Brain microvascular endothelial cell (primary cell): ENCODE measurements around the gene SPA17.

Source experiments
- DNase-seq: peaks from one replicate; pipeline ENCODE4 v3.0.0-alpha.2; 2020
- H3K27ac ChIP-seq: fragments of 250-450 bp; sonication (Bioruptor Pico); 2 replicates; pipeline ENCODE4 v1.5.1; 2020; ENCODE audit warnings: mild to moderate bottlenecking, moderate library complexity
- H3K27me3 ChIP-seq: fragments of 250-450 bp; sonication (Bioruptor Pico); replicated peaks from 2 replicates; pipeline ENCODE4 v1.5.1; 2020; ENCODE audit warnings: mild to moderate bottlenecking
- H3K36me3 ChIP-seq: fragments of 250-450 bp; sonication (Bioruptor Pico); replicated peaks from 2 replicates; pipeline ENCODE4 v1.5.1; 2020; ENCODE audit warnings: mild to moderate bottlenecking
- H3K4me3 ChIP-seq: 2 replicates; pipeline ENCODE4 v1.5.1; 2011; ENCODE audit warnings: low read depth, mild to moderate bottlenecking, control low read depth, low read length, moderate library complexity
- CTCF ChIP-seq: IDR thresholded peaks from 2 replicates; pipeline ENCODE4 v1.5.1; 2011; ENCODE audit warnings: low read depth, mild to moderate bottlenecking, moderate library complexity, low read length, control low read depth, inconsistent platforms; ENCODE audit errors: missing control alignments
- in situ Hi-C: cut with HindIII; loops from 2 replicates; pipeline ENCODE4 v1.10.0; 2017; ENCODE audit warnings: low sequenced_read_pairs, low pct_ligation_motif_present

The SPA17 gene

GRCh38 chr11:124700028-124700427 is 26.3 kb downstream of the SPA17 start:
- TF ChIP-seq CTCF: no peak
- DNase-seq: no peak
- Histone ChIP-seq H3K4me3 (no peak overlapping the region), H3K36me3 (no peaks in the 10 kb centered on the region), H3K27ac (no peak overlapping the region), H3K27me3 (no peaks in the 10 kb centered on the region)
- in situ Hi-C loops: no loop called here

GRCh38 chr11:124707829-124708228 is 34.1 kb downstream of the SPA17 start:
- in situ Hi-C loops: no loop called here
- H3K4me3 ChIP-seq: no peak overlapping the region
- H3K36me3 ChIP-seq: no peaks in the 10 kb centered on the region
- H3K27ac ChIP-seq: no peak overlapping the region
- DNase-seq: no peak
- no peak for TF ChIP-seq CTCF
- no peaks in the 10 kb centered on the region for H3K27me3 ChIP-seq

GRCh38 chr11:124712392-124712791 is 38.7 kb downstream of the SPA17 start:
- no peaks in the 10 kb centered on the region for H3K27me3 ChIP-seq
- in situ Hi-C loops: no loop called here

GRCh38 chr11:124716591-124716990 is 42.9 kb downstream of the SPA17 start:
- no peak overlapping the region for H3K27ac ChIP-seq
- DNase-seq: no peak
- no peak overlapping the region for H3K4me3 ChIP-seq
- H3K36me3 ChIP-seq: no peaks in the 10 kb centered on the region
- peaks cover 24% of the 10 kb centered on the region for H3K27me3 ChIP-seq
- TF ChIP-seq CTCF: no peak
- in situ Hi-C loops: no loop called here

More at GRCh38 chr11:124712392-124712791, 38.7 kb downstream of the SPA17 start:
- H3K4me3 ChIP-seq: no peak overlapping the region
- no peak overlapping the region for H3K27ac ChIP-seq
- no peak for TF ChIP-seq CTCF
- no peak for DNase-seq
- H3K36me3 ChIP-seq: no peaks in the 10 kb centered on the region

GRCh38 chr11:124717421-124717785 is 43.7 kb downstream of the SPA17 start:
- peak; percentile 15 for DNase-seq
- Histone ChIP-seq H3K27me3 (peaks cover 32% of the 10 kb centered on the region), H3K27ac (no peak overlapping the region), H3K36me3 (no peaks in the 10 kb centered on the region), H3K4me3 (no peak overlapping the region)
- TF ChIP-seq CTCF: no peak
- in situ Hi-C loops: no loop called here
